ENCODE data around the gene NSD1.

- TF ChIP-seq CTCF (IDR thresholded peaks at IDR 0.05; ENCODE audit: insufficient read depth, low read length) (no peak), REST (IDR thresholded peaks at IDR 0.05; ENCODE audit: insufficient replicate concordance, low read depth) (no peak)
These were observed 119.7 kb downstream of the NSD1 start for GRCh38 chr5:177253252-177253651.
